CD14-positive monocyte (primary cell): ENCODE measurements around the gene DENND4A. TPM values are rescaled to one million over a fixed set of nuclear protein-coding genes. Genes with fewer than 3 reads are reported as not detected.
A peak's percentile ranks its signal among the peaks of the same experiment; 100 is the strongest.

Experiments
- DNase-seq, 3 donors: peaks; one replicate each; pipeline ENCODE4 v3.0.0-alpha.2; 2011 to 2022
- H2AFZ ChIP-seq: 2 replicates; pipeline ENCODE4 v1.6.0; 2012; ENCODE audit warnings: mild to moderate bottlenecking, low read depth, low read length, inconsistent platforms; ENCODE audit not compliant: insufficient read depth, poor library complexity, severe bottlenecking
- H3K27ac ChIP-seq, 2 donors: 1 replicate in 1 of 2; 2 replicates in 1 of 2; pipeline ENCODE4 v1.5.1; 2012 to 2013; ENCODE audit warnings: low read length in 2 of 2, control low read depth in 1 of 2, inconsistent platforms in 1 of 2, low read depth in 1 of 2, mild to moderate bottlenecking in 1 of 2
- H3K27me3 ChIP-seq, 2 donors: one replicate each; pipeline versions ENCODE4 v1.6.0 to v1.6.1; 2011 to 2013; ENCODE audit warnings: low read length in 2 of 2; ENCODE audit not compliant: control insufficient read depth in 2 of 2, insufficient read depth in 2 of 2
- H3K36me3 ChIP-seq, 2 donors: replicated peaks in 1 of 2; 1 replicate in 1 of 2; 2 replicates in 1 of 2; pipeline versions ENCODE4 v1.5.1 to v1.6.1; 2012 to 2013; ENCODE audit warnings: low read length in 2 of 2, control low read depth in 1 of 2, inconsistent platforms in 1 of 2, mild to moderate bottlenecking in 1 of 2; ENCODE audit not compliant: insufficient read depth in 2 of 2, control insufficient read depth in 1 of 2
- H3K4me1 ChIP-seq, 2 donors: 1 replicate in 1 of 2; 2 replicates in 1 of 2; pipeline versions ENCODE4 v1.5.1 to v1.6.1; 2012 to 2013; ENCODE audit warnings: low read length in 2 of 2, control low read depth in 1 of 2, inconsistent platforms in 1 of 2, mild to moderate bottlenecking in 1 of 2, moderate library complexity in 1 of 2; ENCODE audit not compliant: insufficient read depth in 2 of 2, control insufficient read depth in 1 of 2
- H3K4me2 ChIP-seq: replicated peaks from 2 replicates; pipeline ENCODE3; 2012; ENCODE audit warnings: low read length, moderate library complexity, mild to moderate bottlenecking; ENCODE audit not compliant: poor library complexity, severe bottlenecking; ENCODE audit errors: extremely low read depth
- H3K4me3 ChIP-seq, 3 experiments: fragments of 200-600 bp in 1 of 3; sonication (generic) in 1 of 3; replicated peaks in 1 of 3; 1 replicate in 2 of 3; 2 replicates in 1 of 3; pipeline ENCODE4 v1.5.1; 2011 to 2013; ENCODE audit warnings: low read length in 3 of 3, mild to moderate bottlenecking in 3 of 3, control low read depth in 2 of 3, low read depth in 2 of 3, inconsistent platforms in 1 of 3, moderate library complexity in 1 of 3
- H3K79me2 ChIP-seq: 2 replicates; pipeline ENCODE4 v1.6.0; 2012; ENCODE audit warnings: mild to moderate bottlenecking, control low read depth, inconsistent platforms, low read length, moderate library complexity; ENCODE audit not compliant: insufficient read depth
- H3K9ac ChIP-seq: 2 replicates; pipeline ENCODE4 v1.6.0; 2017; ENCODE audit warnings: low read length, mild to moderate bottlenecking; ENCODE audit not compliant: insufficient read depth, poor library complexity, severe bottlenecking
- H3K9me3 ChIP-seq, 2 donors: replicated peaks in 1 of 2; 1 replicate in 1 of 2; 2 replicates in 1 of 2; pipeline versions ENCODE4 v1.5.1 to v1.6.1; 2012 to 2013; ENCODE audit warnings: low read length in 2 of 2, control low read depth in 1 of 2; ENCODE audit not compliant: control insufficient read depth in 1 of 2, insufficient read depth in 1 of 2
- H4K20me1 ChIP-seq: 2 replicates; pipeline ENCODE4 v1.6.0; 2012; ENCODE audit warnings: mild to moderate bottlenecking, low read length, control low read depth, moderate library complexity; ENCODE audit not compliant: insufficient read depth
- H3K27ac Mint-ChIP-seq, 7 donors: one replicate each; pipeline ENCODE4 v1.8.0; 2020; ENCODE audit warnings: mild to moderate bottlenecking in 7 of 7, mixed read lengths in 7 of 7, moderate library complexity in 6 of 7, inconsistent platforms in 2 of 7
- H3K27me3 Mint-ChIP-seq, 3 donors: one replicate each; pipeline ENCODE4 v1.8.0; 2021 to 2022; ENCODE audit warnings: low read depth in 3 of 3, mild to moderate bottlenecking in 3 of 3, mixed read lengths in 3 of 3, moderate library complexity in 3 of 3, inconsistent platforms in 1 of 3
- H3K36me3 Mint-ChIP-seq, 2 donors: one replicate each; pipeline ENCODE4 v1.8.0; 2020; ENCODE audit warnings: mixed read lengths in 2 of 2, inconsistent platforms in 1 of 2, mild to moderate bottlenecking in 1 of 2
- H3K4me1 Mint-ChIP-seq: one replicate; pipeline ENCODE4 v1.8.0; 2020; ENCODE audit warnings: mild to moderate bottlenecking, mixed read lengths
- H3K4me3 Mint-ChIP-seq, 2 donors: one replicate each; pipeline ENCODE4 v1.8.0; 2020; ENCODE audit warnings: mild to moderate bottlenecking in 2 of 2, mixed read lengths in 2 of 2, moderate library complexity in 1 of 2
- H3K9me3 Mint-ChIP-seq, 7 donors: one replicate each; pipeline ENCODE4 v1.8.0; 2020 to 2022; ENCODE audit warnings: mixed read lengths in 7 of 7, mild to moderate bottlenecking in 6 of 7, moderate library complexity in 6 of 7, inconsistent platforms in 2 of 7
- CTCF ChIP-seq: fragments of 200-600 bp; IDR thresholded peaks from one replicate; pipeline ENCODE4 v1.8.0; 2022; ENCODE audit warnings: antibody characterized with exemption, mild to moderate bottlenecking
- WGBS: methylation state at CpG from one replicate; pipeline ENCODE4 v1.1.5; 2013; ENCODE audit warnings: missing lambda C conversion rate; ENCODE audit not compliant: insufficient coverage; 5-methylcytosine and 5-hydroxymethylcytosine counted together
- intact Hi-C, 2 donors: fragments of 100-400 bp; cut with micrococcal nuclease; formaldehyde crosslinking; loops; one replicate each; pipeline versions ENCODE4 v1.15.0 to v1.15.1; 2023
- polyA plus RNA-seq, 3 donors: library from polyadenylated mRNA; depleted of rRNA in 1 of 3; unstranded in 2 of 3; stranded (reverse) in 1 of 3; fragments of 300-500 nt in 2 of 3; fragments of >200 nt in 1 of 3; fragmentation: Illumina TruSeq in 2 of 3; gene quantifications; 1 replicate in 2 of 3; 2 replicates in 1 of 3; pipeline ENCODE4 v1.2.3, GENCODE V29; 2012 to 2021

Gene DENND4A
- polyA plus RNA-seq, 3 donors, result 4.6 to 11.0 (median 6.9) TPM

DNA sequence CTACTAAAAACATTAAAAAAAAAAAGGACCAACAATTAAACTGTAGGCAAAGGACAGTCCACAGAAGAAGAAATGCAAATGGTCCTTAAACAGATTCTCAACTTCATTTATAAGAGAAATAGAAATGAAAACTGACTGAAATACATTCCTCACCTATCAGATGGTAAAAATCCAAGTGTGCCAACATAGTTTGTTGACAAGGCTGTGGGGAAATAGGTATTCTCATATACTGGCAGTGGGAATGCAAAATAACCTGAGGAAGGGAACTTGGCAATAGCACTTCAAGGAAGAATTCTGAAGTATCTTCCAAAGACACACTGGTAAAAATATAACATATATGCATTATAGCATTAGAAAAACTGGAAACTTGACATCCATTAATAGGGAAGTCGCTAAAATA lies 116.5 kb downstream of the DENND4A start:
- Histone ChIP-seq H3K27ac (no peak overlapping the region), H3K4me1 (no peaks in the 10 kb centered on the region), H3K4me2 (no peak overlapping the region), H3K9me3 (no peaks in the 10 kb centered on the region), H3K27me3 (no peaks in the 10 kb centered on the region), H3K36me3 (peaks cover 48 to 67% of the 10 kb centered on the region in 2 donors), H3K4me3 (no peak overlapping the region), H3K9ac (no peak overlapping the region), H2AFZ (no peak overlapping the region), H4K20me1 (no peaks in the 10 kb centered on the region), H3K79me2 (no peaks in the 10 kb centered on the region)
- Mint-ChIP-seq H3K9me3 (no peaks in the 10 kb centered on the region), H3K4me3 (no peak overlapping the region), H3K4me1 (no peaks in the 10 kb centered on the region), H3K36me3 (peaks cover 37 to 56% of the 10 kb centered on the region in 2 donors), H3K27ac (no peak overlapping the region), H3K27me3 (no peaks in the 10 kb centered on the region)
- WGBS, result no CpG with 5 or more reads among the region's 1 CpG
- no peak for TF ChIP-seq CTCF
- intact Hi-C loops, result no loop called here
- no peak for DNase-seq

DNA sequence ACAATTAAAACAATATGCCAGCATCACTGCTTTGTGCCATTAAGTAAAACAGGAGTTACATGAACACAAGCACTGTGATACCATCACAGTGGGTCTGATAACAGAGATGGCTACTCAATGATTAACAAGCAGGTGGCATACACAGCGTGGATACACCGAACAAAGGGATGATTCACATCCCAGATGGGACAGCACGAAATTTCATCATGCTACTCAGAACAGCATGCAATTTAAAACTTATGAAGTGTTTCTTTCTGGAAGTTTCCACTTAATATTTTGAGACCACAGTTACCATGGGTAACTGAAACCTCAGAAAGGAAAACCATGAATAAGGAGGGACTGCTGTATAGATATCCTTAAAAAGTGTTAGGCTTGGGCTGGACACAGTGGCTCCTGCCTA lies 125.8 kb downstream of the DENND4A start:
- Mint-ChIP-seq H3K27ac (peak overlapping the region in 1 of 7 donors; percentile 69), H3K4me3 (no peak overlapping the region), H3K9me3 (no peaks in the 10 kb centered on the region), H3K36me3 (peaks cover 73 to 92% of the 10 kb centered on the region in 2 donors), H3K27me3 (no peaks in the 10 kb centered on the region), H3K4me1 (no peaks in the 10 kb centered on the region)
- peak in 1 of 3 donors; percentile 41 for DNase-seq
- Histone ChIP-seq H3K9ac (no peak overlapping the region), H3K4me1 (no peaks in the 10 kb centered on the region), H3K36me3 (peaks cover 87 to 96% of the 10 kb centered on the region in 2 donors), H4K20me1 (no peaks in the 10 kb centered on the region), H2AFZ (no peak overlapping the region), H3K4me3 (no peak overlapping the region), H3K27me3 (no peaks in the 10 kb centered on the region), H3K9me3 (no peaks in the 10 kb centered on the region), H3K79me2 (no peaks in the 10 kb centered on the region), H3K4me2 (no peak overlapping the region), H3K27ac (no peak overlapping the region)
- 100% methylated on average over 2 of the region's 3 CpGs for WGBS
- TF ChIP-seq CTCF, result no peak
- intact Hi-C loops, result loop anchor here in 1 of 2 donors (10.0 kb wide), 1 partner anchor 191 kb away; no protein-coding TSS in a partner anchor
